Common myeloid progenitor, CD34-positive (primary cell): ENCODE data around the gene RPL27A.

ENCODE experiments used
- CTCF ChIA-PET: fragments of 350-600 bp; sonication (Branson Sonifier 250); formaldehyde crosslinking; loops from one replicate; lab custom pipeline; 2021; ENCODE audit warnings: antibody characterized with exemption; lab: Charles Lee
- POLR2A ChIA-PET: fragments of 350-600 bp; sonication (Branson Sonifier 250); formaldehyde crosslinking; loops from one replicate; lab custom pipeline; 2021; ENCODE audit warnings: antibody characterized with exemption; lab: Charles Lee
- DNase-seq, 3 donors: peaks; one replicate each; pipeline versions ENCODE4 v3.0.0 to v3.0.0-alpha.2; 2013
- H3K27ac ChIP-seq, 2 experiments: 1 replicate in 1 of 2; 2 replicates in 1 of 2; pipeline ENCODE4 v1.7.0; 2013; ENCODE audit warnings: inconsistent platforms in 2 of 2, low read length in 2 of 2, mild to moderate bottlenecking in 2 of 2, low read depth in 1 of 2, moderate library complexity in 1 of 2; ENCODE audit not compliant: severe bottlenecking in 2 of 2, insufficient read depth in 1 of 2, poor library complexity in 1 of 2
- H3K27me3 ChIP-seq, 5 experiments: replicated peaks in 2 of 5; 1 replicate in 3 of 5; 2 replicates in 2 of 5; pipeline versions ENCODE4 v1.6.1 to v1.7.0; 2013; ENCODE audit warnings: low read length in 4 of 5, mild to moderate bottlenecking in 2 of 5, moderate library complexity in 2 of 5, inconsistent platforms in 1 of 5; ENCODE audit not compliant: insufficient read depth in 5 of 5, control insufficient read depth in 4 of 5
- H3K36me3 ChIP-seq, 4 experiments: 1 replicate in 2 of 4; 2 replicates in 2 of 4; pipeline versions ENCODE4 v1.6.1 to v1.7.0; 2013; ENCODE audit warnings: low read length in 3 of 4, control low read depth in 1 of 4, mild to moderate bottlenecking in 1 of 4; ENCODE audit not compliant: control insufficient read depth in 4 of 4, insufficient read depth in 4 of 4
- H3K4me1 ChIP-seq, 4 experiments: 1 replicate in 3 of 4; 2 replicates in 1 of 4; pipeline versions ENCODE4 v1.6.1 to v1.7.1; 2013; ENCODE audit warnings: low read length in 3 of 4, mild to moderate bottlenecking in 3 of 4, control low read depth in 1 of 4, inconsistent platforms in 1 of 4, moderate library complexity in 1 of 4; ENCODE audit not compliant: control insufficient read depth in 4 of 4, insufficient read depth in 4 of 4; ENCODE audit errors: control extremely low read depth in 1 of 4
- H3K4me3 ChIP-seq, 7 experiments: 1 replicate in 4 of 7; 2 replicates in 3 of 7; pipeline versions ENCODE4 v1.5.1 to v1.7.0; 2013; ENCODE audit warnings: mild to moderate bottlenecking in 7 of 7, low read length in 6 of 7, moderate library complexity in 6 of 7, inconsistent platforms in 2 of 7, low read depth in 2 of 7, control low read depth in 1 of 7; ENCODE audit not compliant: insufficient read depth in 4 of 7, control insufficient read depth in 1 of 7; ENCODE audit errors: extremely low read depth in 1 of 7
- H3K9me3 ChIP-seq, 5 experiments: 1 replicate in 4 of 5; 2 replicates in 1 of 5; pipeline versions ENCODE4 v1.6.1 to v1.7.1; 2013; ENCODE audit warnings: low read length in 4 of 5, mild to moderate bottlenecking in 2 of 5, inconsistent platforms in 1 of 5, low read depth in 1 of 5, moderate library complexity in 1 of 5; ENCODE audit not compliant: control insufficient read depth in 4 of 5, insufficient read depth in 2 of 5; ENCODE audit errors: control extremely low read depth in 1 of 5
- whole genome bisulfite sequencing: methylation state at CpG from one replicate; pipeline ENCODE4 v1.1.5; 2013; ENCODE audit not compliant: insufficient coverage; 5-methylcytosine and 5-hydroxymethylcytosine counted together

The RPL27A gene

GRCh38 chr11:8726395-8726794 is 43.8 kb downstream of the RPL27A start:
- CTCF ChIA-PET, result interaction anchor here (0.8 kb wide), 1 partner anchor 88 kb away, joined by 3 read pairs; no protein-coding TSS in a partner anchor
- H3K27me3 ChIP-seq, result peaks cover 0 to 3% (median 0%) of the 10 kb centered on the region in 5 experiments
- POLR2A ChIA-PET, result no interaction called here
- WGBS, result 88% methylated on average over 2 of the region's 4 CpGs
- no peaks in the 10 kb centered on the region for H3K9me3 ChIP-seq
- no peaks in the 10 kb centered on the region for H3K4me1 ChIP-seq
- H3K4me3 ChIP-seq, result no peak overlapping the region
- H3K36me3 ChIP-seq, result no peaks in the 10 kb centered on the region
- no peak overlapping the region for H3K27ac ChIP-seq
- no peak for DNase-seq

DNA sequence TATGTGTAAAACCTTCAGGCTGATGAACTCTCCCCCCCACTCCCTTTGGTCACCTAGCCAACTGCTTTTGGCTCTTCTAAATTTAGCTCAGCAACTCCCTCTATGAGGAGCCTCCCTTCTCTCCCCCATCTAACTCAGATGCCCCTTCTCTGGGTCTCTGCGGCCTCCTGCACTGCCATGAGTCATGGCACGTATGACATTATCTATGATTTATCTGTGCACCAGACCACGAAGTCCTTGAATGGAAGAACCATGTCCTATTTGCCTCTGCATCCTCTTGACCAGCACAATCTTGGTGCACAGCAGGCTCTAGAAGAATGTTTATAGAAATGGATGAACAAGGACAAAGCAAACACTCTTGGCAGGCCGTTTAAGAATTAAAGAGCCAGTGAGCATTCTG is 46.0 kb downstream of the RPL27A start:
- Histone ChIP-seq H3K27me3 (no peaks in the 10 kb centered on the region), H3K4me3 (no peak overlapping the region), H3K36me3 (no peaks in the 10 kb centered on the region), H3K4me1 (peaks cover 0 to 3% (median 0%) of the 10 kb centered on the region in 4 experiments), H3K9me3 (no peaks in the 10 kb centered on the region), H3K27ac (no peak overlapping the region)
- WGBS, result 90% methylated on average over 3 of the region's 4 CpGs
- POLR2A ChIA-PET, result no interaction called here
- DNase-seq, result peak in 1 of 3 donors; percentile 6
- CTCF ChIA-PET, result no interaction called here

- peaks cover 0 to 3% (median 0%) of the 10 kb centered on the region in 4 experiments for H3K4me1 ChIP-seq
Observed at GRCh38 chr11:8729067-8729466, 46.5 kb downstream of the RPL27A start.

DNA sequence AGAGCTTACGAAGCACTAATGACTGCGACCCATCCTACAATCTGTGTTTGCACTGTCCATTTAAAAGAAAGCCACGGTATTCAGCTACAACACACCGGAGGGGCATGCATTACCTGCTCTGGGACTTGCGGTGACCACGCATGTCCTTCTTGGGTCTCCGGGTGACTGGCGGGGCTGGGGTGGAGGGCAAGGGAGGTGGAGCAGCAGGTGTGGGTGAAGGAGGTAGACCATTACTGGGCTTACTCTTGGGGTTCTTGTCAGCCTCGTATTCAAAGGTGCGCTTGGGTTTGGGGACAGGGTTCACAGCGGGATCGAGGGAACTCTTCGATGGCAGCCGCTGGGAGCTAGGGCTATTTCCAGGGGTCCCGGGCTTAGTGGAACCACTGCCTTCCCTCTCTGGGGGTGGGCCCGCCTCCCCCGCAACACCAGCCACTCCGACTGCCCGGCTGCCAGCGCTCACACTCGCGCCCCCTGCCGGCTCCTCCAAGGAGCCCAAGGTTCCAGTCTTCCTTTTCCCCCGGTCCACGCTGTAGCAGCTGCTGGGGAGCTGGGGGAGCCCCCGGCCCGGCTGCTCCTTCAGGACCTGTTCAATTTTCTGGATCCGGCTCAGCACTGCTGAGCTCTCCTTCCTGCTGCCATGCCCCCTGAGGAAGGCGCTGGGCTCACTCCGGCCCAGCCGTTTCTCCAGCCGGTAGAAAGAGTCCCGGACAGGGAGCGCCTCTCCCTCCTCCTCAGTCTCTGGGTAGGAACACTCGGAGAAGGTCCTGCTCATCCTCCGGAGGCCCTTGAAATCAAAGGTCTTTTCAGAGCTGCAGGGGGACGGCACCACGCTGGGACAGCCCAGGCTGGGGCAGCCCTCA is 47.5 kb downstream of the RPL27A start:
- no peak overlapping the region for H3K27ac ChIP-seq
- WGBS, result 85% methylated on average over 33 of the region's 38 CpGs
- no peak overlapping the region for H3K4me3 ChIP-seq
- POLR2A ChIA-PET, result no interaction called here
- CTCF ChIA-PET, result interaction anchor here (0.7 kb wide), 1 partner anchor 14 kb away, joined by 3 read pairs; no protein-coding TSS in a partner anchor
- H3K4me1 ChIP-seq, result peaks cover 0 to 3% (median 0%) of the 10 kb centered on the region in 4 experiments
- no peak for DNase-seq
- H3K27me3 ChIP-seq, result no peaks in the 10 kb centered on the region
- no peaks in the 10 kb centered on the region for H3K9me3 ChIP-seq
- no peaks in the 10 kb centered on the region for H3K36me3 ChIP-seq

More at GRCh38 chr11:8729067-8729466, 46.5 kb downstream of the RPL27A start:
- ChIA-PET CTCF (interaction anchor here (0.7 kb wide), 1 partner anchor 13 kb away, joined by 3 read pairs; no protein-coding TSS in a partner anchor), POLR2A (no interaction called here)
- H3K27ac ChIP-seq, result no peak overlapping the region
- DNase-seq, result no peak
- H3K4me3 ChIP-seq, result no peak overlapping the region
- H3K36me3 ChIP-seq, result no peaks in the 10 kb centered on the region
- H3K9me3 ChIP-seq, result no peaks in the 10 kb centered on the region
- no peaks in the 10 kb centered on the region for H3K27me3 ChIP-seq
- 100% methylated on average over 2 of the region's 6 CpGs for WGBS

GRCh38 chr11:8730697-8731020 is 48.1 kb downstream of the RPL27A start:
- Histone ChIP-seq H3K27me3 (no peaks in the 10 kb centered on the region), H3K27ac (no peak overlapping the region), H3K4me1 (peaks cover 0 to 3% (median 0%) of the 10 kb centered on the region in 4 experiments), H3K9me3 (no peaks in the 10 kb centered on the region), H3K4me3 (no peak overlapping the region), H3K36me3 (no peaks in the 10 kb centered on the region)
- ChIA-PET POLR2A (no interaction called here), CTCF (no interaction called here)
- 94% methylated on average over 18 of the region's 23 CpGs for WGBS
- no peak for DNase-seq

- CTCF ChIA-PET, result no interaction called here
- Histone ChIP-seq H3K27me3 (no peaks in the 10 kb centered on the region), H3K4me3 (no peak overlapping the region), H3K36me3 (no peaks in the 10 kb centered on the region), H3K9me3 (no peaks in the 10 kb centered on the region), H3K4me1 (peaks cover 0 to 3% (median 0%) of the 10 kb centered on the region in 4 experiments), H3K27ac (no peak overlapping the region)
- POLR2A ChIA-PET, result no interaction called here
- DNase-seq, result no peak
- WGBS, result 80% methylated on average over 1 of the region's 3 CpGs
Observed at GRCh38 chr11:8731647-8732323, 49.2 kb downstream of the RPL27A start.

GRCh38 chr11:8732324-8732670 is 49.7 kb downstream of the RPL27A start:
- Histone ChIP-seq H3K4me1 (peaks cover 0 to 3% (median 0%) of the 10 kb centered on the region in 4 experiments), H3K4me3 (no peak overlapping the region), H3K27me3 (no peaks in the 10 kb centered on the region), H3K27ac (no peak overlapping the region), H3K36me3 (no peaks in the 10 kb centered on the region), H3K9me3 (no peaks in the 10 kb centered on the region)
- ChIA-PET POLR2A (no interaction called here), CTCF (no interaction called here)
- 65% methylated on average over 2 of the region's 3 CpGs for WGBS
- DNase-seq, result peak in 1 of 3 donors; percentile 13
